Keratinocyte (primary cell): ENCODE results near the gene GARS1. TPM values are rescaled to one million over a fixed set of nuclear protein-coding genes. Genes with fewer than 3 reads are reported as not detected.

Experiments
- DNase-seq: peaks from one replicate; pipeline ENCODE4 v3.0.0-alpha.2; 2011; ENCODE audit warnings: low read depth, missing footprints, low spot score
- FAIRE-seq: peaks from 2 replicates; lab custom pipeline; 2011; peaks lifted over from hg19 to GRCh38; lab: Jason Lieb, UNC
- H2AFZ ChIP-seq: 2 replicates; pipeline ENCODE4 v1.6.0; 2012; ENCODE audit warnings: low read length, control low read depth, inconsistent platforms; ENCODE audit not compliant: control insufficient read depth
- H3K27ac ChIP-seq: 2 replicates; pipeline ENCODE4 v1.5.1; 2011; ENCODE audit warnings: low read length; ENCODE audit not compliant: control insufficient read depth, insufficient read depth
- H3K27me3 ChIP-seq: 3 replicates; pipeline ENCODE4 v1.6.0; 2011; ENCODE audit warnings: low read length; ENCODE audit not compliant: control insufficient read depth, insufficient read depth; ENCODE audit errors: extremely low read depth
- H3K36me3 ChIP-seq, 2 experiments: 2 replicates in 1 of 2; 3 replicates in 1 of 2; pipeline ENCODE4 v1.5.1; 2011; ENCODE audit warnings: low read length in 2 of 2, mild to moderate bottlenecking in 1 of 2; ENCODE audit not compliant: control insufficient read depth in 2 of 2, insufficient read depth in 2 of 2; ENCODE audit errors: extremely low read depth in 1 of 2
- H3K4me1 ChIP-seq: 3 replicates; pipeline ENCODE4 v1.5.1; 2011; ENCODE audit warnings: low read length; ENCODE audit not compliant: control insufficient read depth, insufficient read depth; ENCODE audit errors: extremely low read depth
- H3K4me2 ChIP-seq: 3 replicates; pipeline ENCODE4 v1.6.0; 2011; ENCODE audit warnings: low read depth, low read length; ENCODE audit not compliant: control insufficient read depth, insufficient read depth; ENCODE audit errors: extremely low read depth
- H3K4me3 ChIP-seq, 3 experiments: fragments of 200-600 bp in 1 of 3; sonication (generic) in 1 of 3; 2 replicates in 2 of 3; 3 replicates in 1 of 3; pipeline ENCODE4 v1.5.1; 2011 to 2016; ENCODE audit warnings: low read length in 3 of 3, mild to moderate bottlenecking in 3 of 3, control low read depth in 2 of 3, inconsistent platforms in 1 of 3, low read depth in 1 of 3, mixed read lengths in 1 of 3, mixed run types in 1 of 3, moderate library complexity in 1 of 3; ENCODE audit not compliant: control insufficient read depth in 2 of 3, insufficient read depth in 2 of 3; ENCODE audit errors: extremely low read depth in 1 of 3
- H3K79me2 ChIP-seq: 2 replicates; pipeline ENCODE4 v1.6.0; 2012; ENCODE audit warnings: low read length; ENCODE audit not compliant: control insufficient read depth, insufficient read depth
- H3K9ac ChIP-seq: 3 replicates; pipeline ENCODE4 v1.6.0; 2011; ENCODE audit warnings: low read length; ENCODE audit not compliant: control insufficient read depth, insufficient read depth; ENCODE audit errors: extremely low read depth
- H3K9me1 ChIP-seq: 3 replicates; pipeline ENCODE4 v1.6.0; 2011; ENCODE audit warnings: low read length; ENCODE audit not compliant: control insufficient read depth, insufficient read depth; ENCODE audit errors: extremely low read depth
- H3K9me3 ChIP-seq: 2 replicates; pipeline ENCODE4 v1.5.1; 2012; ENCODE audit warnings: low read depth, low read length; ENCODE audit not compliant: control insufficient read depth
- H4K20me1 ChIP-seq: 3 replicates; pipeline ENCODE4 v1.6.0; 2011; ENCODE audit warnings: low read length; ENCODE audit not compliant: control insufficient read depth, insufficient read depth; ENCODE audit errors: extremely low read depth
- CTCF ChIP-seq, 3 experiments: IDR thresholded peaks in 1 of 3; conservative IDR thresholded peaks in 1 of 3; optimal IDR thresholded peaks in 1 of 3; 2 replicates in 2 of 3; 3 replicates in 1 of 3; pipeline versions ENCODE3 to v1.5.1; 2011; ENCODE audit warnings: low read length in 3 of 3, mild to moderate bottlenecking in 3 of 3, moderate library complexity in 2 of 3, control low read depth in 1 of 3, inconsistent platforms in 1 of 3; ENCODE audit not compliant: insufficient read depth in 2 of 3; ENCODE audit errors: extremely low read depth in 1 of 3
- EZH2 ChIP-seq: IDR thresholded peaks from one replicate; pipeline ENCODE4 v1.6.1; 2012; ENCODE audit warnings: inconsistent platforms, mild to moderate bottlenecking, low read length, moderate library complexity
- dilution Hi-C: fragments of 300-500 bp; cut with MboI; formaldehyde crosslinking; loops from one replicate; pipeline ENCODE4 v1.7.0; 2020; ENCODE audit warnings: low sequenced_read_pairs; ENCODE audit not compliant: extremely low pct_ligation_motif_present
- polyA plus RNA-seq, 5 experiments: library from polyadenylated mRNA; depleted of rRNA in 3 of 5; stranded (reverse) in 3 of 5; stranded (forward) in 1 of 5; unstranded in 1 of 5; fragments of >200 nt; gene quantifications; 1 replicate in 1 of 5; 2 replicates in 3 of 5; 3 replicates in 1 of 5; pipeline versions ENCODE4 v1.2.1 to v1.2.3, GENCODE V29; 2011 to 2012; ENCODE audit warnings: missing spikeins in 2 of 5, low read depth in 1 of 5, low replicate concordance in 1 of 5

Gene GARS1
- polyA plus RNA-seq, 1 donor (not counting 4 experiments of a cell fraction or from before 2014, with no cell fraction given), result 411 TPM

- TF ChIP-seq EZH2 (no peak), CTCF (optimal IDR thresholded peaks at IDR 0.05 in 1 of 3, IDR thresholded peaks at IDR 0.05 in 1 of 3, conservative IDR thresholded peaks at IDR 0.05 in 1 of 3; ENCODE audit: extremely low read depth in 1 of 3, insufficient read depth in 2 of 3, low read length in 3 of 3) (no peak)
- Histone ChIP-seq H2AFZ (no peak overlapping the region), H3K9me3 (no peaks in the 10 kb centered on the region), H3K9me1 (no peaks in the 10 kb centered on the region), H3K27ac (no peak overlapping the region), H3K9ac (no peak overlapping the region), H3K27me3 (peaks cover 8% of the 10 kb centered on the region), H4K20me1 (no peaks in the 10 kb centered on the region), H3K36me3 (no peaks in the 10 kb centered on the region), H3K4me1 (no peaks in the 10 kb centered on the region), H3K4me2 (no peak overlapping the region), H3K4me3 (no peak overlapping the region), H3K79me2 (no peaks in the 10 kb centered on the region)
- FAIRE-seq (no peak), DNase-seq (no peak)
- dilution Hi-C loops, result no loop called here
These were observed 65.9 kb downstream of the GARS1 start for GRCh38 chr7:30660331-30661255.

- Histone ChIP-seq H2AFZ (no peak overlapping the region), H3K27ac (no peak overlapping the region), H3K4me2 (no peak overlapping the region), H3K4me3 (no peak overlapping the region), H3K9ac (no peak overlapping the region), H4K20me1 (no peaks in the 10 kb centered on the region), H3K79me2 (no peaks in the 10 kb centered on the region), H3K27me3 (peaks cover 8% of the 10 kb centered on the region), H3K9me1 (no peaks in the 10 kb centered on the region), H3K36me3 (no peaks in the 10 kb centered on the region), H3K4me1 (no peaks in the 10 kb centered on the region), H3K9me3 (no peaks in the 10 kb centered on the region)
- no peak for TF ChIP-seq CTCF (optimal IDR thresholded peaks at IDR 0.05 in 1 of 3, IDR thresholded peaks at IDR 0.05 in 1 of 3, conservative IDR thresholded peaks at IDR 0.05 in 1 of 3; ENCODE audit: extremely low read depth in 1 of 3, insufficient read depth in 2 of 3, low read length in 3 of 3)
- no peak for TF ChIP-seq EZH2
- dilution Hi-C loops, result no loop called here
- DNase-seq (no peak), FAIRE-seq (no peak)
These were observed 67.2 kb downstream of the GARS1 start for GRCh38 chr7:30661926-30662325.
